Astrocyte (in vitro differentiated cells and primary cell): ENCODE measurements around the gene KLHL33. TPM values are rescaled to one million over a fixed set of nuclear protein-coding genes. Genes with fewer than 3 reads are reported as not detected.

Source experiments
- DNase-seq: peaks from one replicate; pipeline ENCODE4 v3.0.0-alpha.2; 2010; ENCODE audit warnings: low read depth
- FAIRE-seq: peaks from 2 replicates; lab custom pipeline; 2011; peaks lifted over from hg19 to GRCh38; lab: Jason Lieb, UNC
- H2AFZ ChIP-seq: 2 replicates; pipeline ENCODE4 v1.6.0; 2012; ENCODE audit warnings: low read depth, low read length, inconsistent platforms
- H3K27ac ChIP-seq: 2 replicates; pipeline ENCODE4 v1.5.1; 2011; ENCODE audit warnings: low read depth, low read length, inconsistent platforms
- H3K27me3 ChIP-seq: 2 replicates; pipeline ENCODE4 v1.6.0; 2011; ENCODE audit warnings: low read length, inconsistent platforms; ENCODE audit not compliant: insufficient read depth
- H3K36me3 ChIP-seq: 2 replicates; pipeline ENCODE4 v1.5.1; 2011; ENCODE audit warnings: low read length, inconsistent platforms; ENCODE audit not compliant: insufficient read depth
- H3K4me1 ChIP-seq: 2 replicates; pipeline ENCODE4 v1.5.1; 2011; ENCODE audit warnings: low read length, inconsistent platforms; ENCODE audit not compliant: insufficient read depth
- H3K4me2 ChIP-seq: 2 replicates; pipeline ENCODE4 v1.6.0; 2012; ENCODE audit warnings: low read length, inconsistent platforms
- H3K4me3 ChIP-seq: 2 replicates; pipeline ENCODE4 v1.5.1; 2011; ENCODE audit warnings: low read depth, mild to moderate bottlenecking, low read length, inconsistent platforms; ENCODE audit not compliant: insufficient read depth
- H3K79me2 ChIP-seq: 2 replicates; pipeline ENCODE4 v1.6.0; 2012; ENCODE audit warnings: mild to moderate bottlenecking, low read length, inconsistent platforms; ENCODE audit not compliant: insufficient read depth
- H3K9ac ChIP-seq: 2 replicates; pipeline ENCODE4 v1.6.0; 2012; ENCODE audit warnings: mild to moderate bottlenecking, low read length, inconsistent platforms
- H3K9me3 ChIP-seq: 2 replicates; pipeline ENCODE4 v1.5.1; 2012; ENCODE audit warnings: low read depth, mild to moderate bottlenecking, low read length, inconsistent platforms; ENCODE audit not compliant: insufficient read depth
- H4K20me1 ChIP-seq: 2 replicates; pipeline ENCODE4 v1.6.0; 2012; ENCODE audit warnings: low read length, inconsistent platforms; ENCODE audit not compliant: insufficient read depth
- H3K27ac Mint-ChIP-seq: one replicate; pipeline ENCODE4 v1.8.0; 2021; ENCODE audit warnings: mild to moderate bottlenecking, mixed read lengths; ENCODE audit not compliant: unreplicated experiment
- H3K27me3 Mint-ChIP-seq: one replicate; pipeline ENCODE4 v1.8.0; 2021; ENCODE audit warnings: low read depth, mixed read lengths; ENCODE audit not compliant: unreplicated experiment
- H3K36me3 Mint-ChIP-seq: one replicate; pipeline ENCODE4 v1.8.0; 2021; ENCODE audit warnings: low read depth, mixed read lengths; ENCODE audit not compliant: unreplicated experiment
- H3K4me1 Mint-ChIP-seq: one replicate; pipeline ENCODE4 v1.8.0; 2021; ENCODE audit warnings: low read depth, mixed read lengths; ENCODE audit not compliant: unreplicated experiment
- H3K4me3 Mint-ChIP-seq: one replicate; pipeline ENCODE4 v1.8.0; 2021; ENCODE audit warnings: mild to moderate bottlenecking, moderate library complexity, mixed read lengths; ENCODE audit not compliant: unreplicated experiment
- H3K9me3 Mint-ChIP-seq: one replicate; pipeline ENCODE4 v1.8.0; 2021; ENCODE audit warnings: mild to moderate bottlenecking, mixed read lengths; ENCODE audit not compliant: unreplicated experiment
- EZH2 ChIP-seq: IDR thresholded peaks from 2 replicates; pipeline ENCODE4 v1.6.1; 2012; ENCODE audit warnings: mild to moderate bottlenecking, low read length, inconsistent platforms; ENCODE audit not compliant: insufficient read depth
- total RNA-seq: library from RNA; stranded (reverse); gene quantifications from 2 replicates; pipeline ENCODE4 v1.2.1, GENCODE V29; 2021
- TF ChIP-seq, protein P1 (sequence below): IDR thresholded peaks from 2 replicates; pipeline ENCODE4 v1.5.1; 2011; ENCODE audit warnings: low read depth, mild to moderate bottlenecking, inconsistent platforms, low read length, moderate library complexity; ENCODE audit not compliant: insufficient read depth

KLHL33 gene
- total RNA-seq, 1 donor from 2014 or later = 0.07 TPM

DNA sequence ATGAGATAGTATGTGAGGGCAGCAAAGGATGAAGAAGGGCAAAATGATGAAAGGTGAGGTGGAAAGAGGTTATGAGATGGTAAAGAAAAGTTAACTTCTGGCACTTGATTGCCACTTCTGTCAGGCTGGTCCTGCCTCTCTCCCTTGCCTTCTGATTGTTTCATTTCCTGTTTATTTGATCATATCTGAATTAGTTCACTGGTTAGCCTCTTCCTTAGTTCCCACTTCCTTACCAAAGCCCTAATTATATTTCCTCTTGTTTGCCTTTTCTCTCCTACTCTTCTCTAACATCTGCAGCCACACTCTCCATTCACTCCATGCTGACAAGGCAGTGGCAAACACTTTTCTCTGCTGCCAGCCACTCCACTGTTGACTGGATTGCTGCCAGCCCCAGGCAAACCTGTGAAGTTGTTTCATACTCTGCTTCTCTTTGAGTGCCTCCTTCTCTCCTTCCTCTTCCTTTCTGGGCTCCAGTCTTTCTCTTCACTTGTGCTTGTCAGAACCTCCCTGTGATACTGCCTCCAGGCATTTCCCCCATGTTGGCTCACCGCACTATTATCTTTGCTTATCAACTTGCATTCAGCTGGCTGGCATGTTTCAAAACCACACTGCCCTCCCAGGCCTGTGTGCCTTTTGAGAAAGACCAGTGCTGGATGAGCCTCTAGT, 41.4 kb upstream of the KLHL33 start:
- no peaks in the 10 kb centered on the region for H3K27me3 ChIP-seq
- peaks cover 2% of the 10 kb centered on the region for H3K79me2 ChIP-seq
- peaks cover 10% of the 10 kb centered on the region for H4K20me1 ChIP-seq
- H3K9me3 ChIP-seq = no peaks in the 10 kb centered on the region
- DNase-seq (peak; percentile 69), FAIRE-seq (no peak)
- H3K27ac ChIP-seq = no peak overlapping the region
- Mint-ChIP-seq H3K4me3 (peak overlapping the region; percentile 12), H3K36me3 (peaks cover 18% of the 10 kb centered on the region), H3K27me3 (no peaks in the 10 kb centered on the region), H3K27ac (peak overlapping the region; percentile 59), H3K4me1 (peaks cover 6% of the 10 kb centered on the region), H3K9me3 (no peaks in the 10 kb centered on the region)
- peak overlapping the region; percentile 57 for H3K4me2 ChIP-seq
- H2AFZ ChIP-seq = no peak overlapping the region
- TF ChIP-seq EZH2 = no peak
- TF ChIP-seq, protein P1, sequence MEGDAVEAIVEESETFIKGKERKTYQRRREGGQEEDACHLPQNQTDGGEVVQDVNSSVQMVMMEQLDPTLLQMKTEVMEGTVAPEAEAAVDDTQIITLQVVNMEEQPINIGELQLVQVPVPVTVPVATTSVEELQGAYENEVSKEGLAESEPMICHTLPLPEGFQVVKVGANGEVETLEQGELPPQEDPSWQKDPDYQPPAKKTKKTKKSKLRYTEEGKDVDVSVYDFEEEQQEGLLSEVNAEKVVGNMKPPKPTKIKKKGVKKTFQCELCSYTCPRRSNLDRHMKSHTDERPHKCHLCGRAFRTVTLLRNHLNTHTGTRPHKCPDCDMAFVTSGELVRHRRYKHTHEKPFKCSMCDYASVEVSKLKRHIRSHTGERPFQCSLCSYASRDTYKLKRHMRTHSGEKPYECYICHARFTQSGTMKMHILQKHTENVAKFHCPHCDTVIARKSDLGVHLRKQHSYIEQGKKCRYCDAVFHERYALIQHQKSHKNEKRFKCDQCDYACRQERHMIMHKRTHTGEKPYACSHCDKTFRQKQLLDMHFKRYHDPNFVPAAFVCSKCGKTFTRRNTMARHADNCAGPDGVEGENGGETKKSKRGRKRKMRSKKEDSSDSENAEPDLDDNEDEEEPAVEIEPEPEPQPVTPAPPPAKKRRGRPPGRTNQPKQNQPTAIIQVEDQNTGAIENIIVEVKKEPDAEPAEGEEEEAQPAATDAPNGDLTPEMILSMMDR = no peak
- H3K4me1 ChIP-seq = peaks cover 10% of the 10 kb centered on the region
- H3K4me3 ChIP-seq = no peak overlapping the region
- H3K36me3 ChIP-seq = peaks cover 31% of the 10 kb centered on the region
- H3K9ac ChIP-seq = no peak overlapping the region

DNA sequence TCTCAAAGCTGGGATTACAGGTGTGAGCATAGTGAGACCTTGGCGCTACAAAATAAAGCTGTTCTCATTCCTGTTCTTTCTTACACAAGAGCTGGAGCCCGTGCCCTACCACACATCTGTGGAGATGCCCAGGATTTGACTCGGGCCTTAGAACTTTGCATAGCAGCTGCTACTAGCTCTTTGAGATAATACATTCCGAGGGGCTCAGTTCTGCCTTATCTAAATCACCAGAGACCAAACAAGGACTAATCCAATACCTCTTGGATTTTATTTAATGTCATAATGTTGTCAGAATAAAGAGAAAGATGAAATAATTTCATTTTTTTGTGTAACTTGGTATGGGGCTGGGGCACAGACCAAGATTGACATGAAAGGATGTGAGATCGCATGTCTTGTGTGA, 40.8 kb upstream of the KLHL33 start:
- DNase-seq (no peak), FAIRE-seq (no peak)
- no peak overlapping the region for H3K4me3 ChIP-seq
- H3K27me3 ChIP-seq = no peaks in the 10 kb centered on the region
- Mint-ChIP-seq H3K27ac (no peak overlapping the region), H3K27me3 (no peaks in the 10 kb centered on the region), H3K9me3 (no peaks in the 10 kb centered on the region), H3K36me3 (peaks cover 18% of the 10 kb centered on the region), H3K4me3 (no peak overlapping the region), H3K4me1 (peaks cover 6% of the 10 kb centered on the region)
- H3K4me2 ChIP-seq = peak overlapping the region; percentile 57
- peaks cover 10% of the 10 kb centered on the region for H3K4me1 ChIP-seq
- no peaks in the 10 kb centered on the region for H3K9me3 ChIP-seq
- peaks cover 16% of the 10 kb centered on the region for H4K20me1 ChIP-seq
- peaks cover 8% of the 10 kb centered on the region for H3K79me2 ChIP-seq
- no peak overlapping the region for H2AFZ ChIP-seq
- no peak overlapping the region for H3K27ac ChIP-seq
- H3K36me3 ChIP-seq = peaks cover 36% of the 10 kb centered on the region
- TF ChIP-seq, protein P1 = no peak
- no peak for TF ChIP-seq EZH2
- no peak overlapping the region for H3K9ac ChIP-seq

DNA sequence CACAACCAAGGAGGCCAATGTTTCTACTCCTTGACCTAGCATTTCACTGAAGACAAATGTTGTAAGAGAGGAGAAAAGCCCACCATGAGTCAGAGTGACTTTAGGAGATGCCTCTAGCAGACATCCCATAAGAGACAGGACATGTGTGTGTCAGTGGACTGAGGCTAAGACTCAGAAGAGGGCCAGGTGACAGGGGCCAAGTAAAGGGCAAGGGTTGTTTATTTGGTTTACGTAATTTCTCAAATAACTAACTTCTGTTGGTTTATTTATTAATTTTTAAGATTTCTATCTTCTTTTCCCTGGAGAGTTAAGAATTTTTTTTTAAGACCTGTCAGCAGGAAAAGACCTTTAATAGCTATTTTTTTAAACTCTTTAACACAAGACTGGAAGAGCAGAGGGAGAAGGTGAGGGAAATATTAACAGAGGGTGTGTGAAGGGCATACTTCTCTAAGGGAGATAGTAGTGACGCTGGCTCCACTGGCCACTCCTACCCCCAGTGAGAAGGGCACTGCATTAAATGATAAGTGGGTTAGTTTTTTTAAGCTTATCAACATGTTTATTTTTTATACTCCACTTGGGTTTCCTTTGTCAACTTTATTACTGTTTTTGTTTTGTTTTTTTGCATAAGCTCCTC, 36.7 kb upstream of the KLHL33 start:
- Histone ChIP-seq H3K4me3 (no peak overlapping the region), H3K79me2 (peaks cover 28% of the 10 kb centered on the region), H3K4me1 (peaks cover 13% of the 10 kb centered on the region), H3K9ac (no peak overlapping the region), H3K9me3 (no peaks in the 10 kb centered on the region), H3K27ac (no peak overlapping the region), H2AFZ (no peak overlapping the region), H3K27me3 (no peaks in the 10 kb centered on the region), H3K36me3 (peaks cover 36% of the 10 kb centered on the region), H4K20me1 (peaks cover 25% of the 10 kb centered on the region), H3K4me2 (no peak overlapping the region)
- DNase-seq (no peak), FAIRE-seq (no peak)
- TF ChIP-seq EZH2 = no peak
- TF ChIP-seq, protein P1 = no peak
- Mint-ChIP-seq H3K27ac (no peak overlapping the region), H3K4me3 (no peak overlapping the region), H3K4me1 (peaks cover 8% of the 10 kb centered on the region), H3K9me3 (no peaks in the 10 kb centered on the region), H3K27me3 (no peaks in the 10 kb centered on the region), H3K36me3 (peaks cover 18% of the 10 kb centered on the region)
